ENCODE results near the gene SPACA6. TPM values are rescaled to one million over a fixed set of nuclear protein-coding genes. Genes with fewer than 3 reads are reported as not detected.

The SPACA6 gene
- total and polyA plus RNA-seq, 9 of the 15 experiments (the other 6 are each of a cell fraction or from before 2014, with no cell fraction given) = 1.3 to 17.3 (median 6.2) TPM

- Histone ChIP-seq H3K4me3 (no peak overlapping the region), H3K36me3 (ENCODE audit: control insufficient read depth, insufficient read depth, low read length) (no peaks in the 10 kb centered on the region), H3K9me1 (ENCODE audit: control insufficient read depth, insufficient read depth, low read length) (no peaks in the 10 kb centered on the region), H3K27ac (ENCODE audit: extremely low read depth, low read depth, low read length) (no peak overlapping the region), H3K79me2 (ENCODE audit: control insufficient read depth, insufficient read depth, low read length) (no peaks in the 10 kb centered on the region), H3K27me3 (ENCODE audit: control insufficient read depth in 2 of 2, insufficient read depth in 2 of 2, low read length in 2 of 2) (peaks cover 9 to 20% of the 10 kb centered on the region in 2 experiments; a peak in 3 of 5 replicates), H3K4me1 (replicated peaks in 1 of 2; ENCODE audit: control insufficient read depth in 2 of 2, insufficient read depth in 2 of 2, low read length in 2 of 2) (peaks cover 0 to 7% of the 10 kb centered on the region in 2 experiments; a peak in 3 of 5 replicates), H4K20me1 (replicated peaks; ENCODE audit: control insufficient read depth, insufficient read depth, low read length) (no peaks in the 10 kb centered on the region), H3K9ac (ENCODE audit: insufficient read depth in 1 of 2, low read depth in 2 of 2, low read length in 2 of 2) (no peak overlapping the region), H3K9me3 (replicated peaks; ENCODE audit: control insufficient read depth, insufficient read depth, low read depth, low read length) (peaks cover 4% of the 10 kb centered on the region), H2AFZ (ENCODE audit: low read depth, low read length) (no peak overlapping the region), H3K4me2 (ENCODE audit: insufficient read depth, low read length) (no peak overlapping the region)
- no peak for ATAC-seq
- no TSS peak for BruUV-seq (replicated peaks)
- FAIRE-seq = no peak
- CTCF ChIA-PET (ENCODE audit: low intra/inter-chr PET ratio) = interaction anchor here (0.6 kb wide), 1 partner anchor 62 kb away, joined by 3 read pairs; no protein-coding TSS in a partner anchor
- intact Hi-C loops (cut with micrococcal nuclease) (loop anchor here (10.0 kb wide), 1 partner anchor 497 kb away; no protein-coding TSS in a partner anchor), in situ Hi-C loops (cut with MboI) (loop anchor here (10.0 to 25.0 kb wide), 2 partner anchors 177 to 489 kb away; partner anchors contain the start of gene CEACAM18)
- peak in 1 of 4 experiments; percentile 17 for DNase-seq (ENCODE audit: extremely low read depth in 1 of 4, low spot score in 3 of 4)
- WGBS (ENCODE audit: insufficient coverage, low coverage, missing lambda C conversion rate) = 7% methylated on average over 6 of the region's 7 CpGs
- POLR2A ChIA-PET = interaction anchor here (1.0 kb wide), 1 partner anchor 9 kb away, joined by 3 read pairs; no protein-coding TSS in a partner anchor
- TF ChIP-seq E2F6 (IDR thresholded peaks at IDR 0.05; ENCODE audit: borderline replicate concordance in 1 of 2, extremely low read depth in 1 of 2, insufficient read depth in 1 of 2, insufficient read length in 1 of 2, low read depth in 1 of 2, low read length in 1 of 2, poor library complexity in 1 of 2, severe bottlenecking in 1 of 2) = peak in 1 of 2 experiments; percentile 37
- TF ChIP-seq KAT2B (IDR thresholded peaks at IDR 0.05; ENCODE audit: low read depth, low read length) = no peak
- no peak for TF ChIP-seq DIDO1 (tag; IDR thresholded peaks at IDR 0.05; ENCODE audit: low read depth)
- TF ChIP-seq ETV6 (IDR thresholded peaks at IDR 0.05; ENCODE audit: borderline replicate concordance in 1 of 2, low read depth in 2 of 2, low read length in 1 of 2) = 0 out of 4 replicates have a peak, but pooled peaks of 1 of the 2 experiments have one; percentile 49
- no peak for TF ChIP-seq ETV6 (CRISPR knock-in tag; IDR thresholded peaks at IDR 0.05; ENCODE audit: borderline replicate concordance)
Observed at GRCh38 chr19:51651216-51651846, 41.8 kb upstream of the SPACA6 start.
